Rectal smooth muscle tissue (tissue), 1 donor: Measurements from ENCODE around the gene KIAA0513.

Experiments
- H3K27ac ChIP-seq: one replicate; pipeline ENCODE4 v1.7.0; 2013; ENCODE audit warnings: low read depth, low read length, inconsistent platforms
- H3K27me3 ChIP-seq: one replicate; pipeline ENCODE4 v1.7.0; 2013; ENCODE audit warnings: low read length; ENCODE audit not compliant: control insufficient read depth, insufficient read depth
- H3K36me3 ChIP-seq: one replicate; pipeline ENCODE4 v1.7.0; 2013; ENCODE audit warnings: low read length; ENCODE audit not compliant: control insufficient read depth, insufficient read depth
- H3K4me1 ChIP-seq: one replicate; pipeline ENCODE4 v1.7.0; 2013; ENCODE audit warnings: low read length; ENCODE audit not compliant: control insufficient read depth, insufficient read depth
- H3K4me3 ChIP-seq: one replicate; pipeline ENCODE4 v1.7.0; 2013; ENCODE audit warnings: low read length
- H3K9ac ChIP-seq: one replicate; pipeline ENCODE4 v1.7.0; 2013; ENCODE audit warnings: low read length

The KIAA0513 gene

GRCh38 chr16:85074225-85074914 is 46.8 kb downstream of the KIAA0513 start:
- H3K4me3 ChIP-seq: no peak overlapping the region
- H3K36me3 ChIP-seq: peaks cover 10% of the 10 kb centered on the region
- H3K27me3 ChIP-seq: no peaks in the 10 kb centered on the region
- H3K9ac ChIP-seq: no peak overlapping the region
- H3K4me1 ChIP-seq: no peaks in the 10 kb centered on the region
- H3K27ac ChIP-seq: no peak overlapping the region

GRCh38 chr16:85075236-85075924 is 47.8 kb downstream of the KIAA0513 start:
- no peak overlapping the region for H3K4me3 ChIP-seq
- peaks cover 10% of the 10 kb centered on the region for H3K36me3 ChIP-seq
- H3K4me1 ChIP-seq: no peaks in the 10 kb centered on the region

DNA sequence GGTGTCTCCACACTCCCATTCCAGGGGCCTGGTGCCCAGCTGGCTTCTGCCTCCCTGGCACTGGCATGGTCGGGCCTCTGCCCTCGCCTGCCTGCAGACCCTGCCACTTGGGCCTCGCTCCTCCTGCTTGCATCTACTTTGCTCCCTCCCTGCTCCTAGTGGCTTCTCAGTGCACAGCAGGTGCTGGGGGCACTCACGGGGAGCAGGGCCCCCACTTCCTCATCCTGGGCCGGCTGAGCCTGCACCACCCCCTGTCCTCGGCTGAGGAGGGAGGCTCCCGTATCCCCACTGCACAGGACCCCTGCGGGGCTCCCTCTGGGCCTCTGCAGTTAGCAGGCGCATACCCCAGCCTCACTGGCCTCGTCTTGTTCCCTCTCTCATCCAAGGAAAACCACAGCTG is 49.4 kb downstream of the KIAA0513 start:
- peaks cover 10% of the 10 kb centered on the region for H3K36me3 ChIP-seq
- H3K4me3 ChIP-seq: no peak overlapping the region
- no peaks in the 10 kb centered on the region for H3K27me3 ChIP-seq
- no peak overlapping the region for H3K9ac ChIP-seq
- no peak overlapping the region for H3K27ac ChIP-seq
- no peaks in the 10 kb centered on the region for H3K4me1 ChIP-seq

More at GRCh38 chr16:85075236-85075924, 47.8 kb downstream of the KIAA0513 start:
- Histone ChIP-seq H3K9ac (no peak overlapping the region), H3K27ac (no peak overlapping the region), H3K27me3 (no peaks in the 10 kb centered on the region)

DNA sequence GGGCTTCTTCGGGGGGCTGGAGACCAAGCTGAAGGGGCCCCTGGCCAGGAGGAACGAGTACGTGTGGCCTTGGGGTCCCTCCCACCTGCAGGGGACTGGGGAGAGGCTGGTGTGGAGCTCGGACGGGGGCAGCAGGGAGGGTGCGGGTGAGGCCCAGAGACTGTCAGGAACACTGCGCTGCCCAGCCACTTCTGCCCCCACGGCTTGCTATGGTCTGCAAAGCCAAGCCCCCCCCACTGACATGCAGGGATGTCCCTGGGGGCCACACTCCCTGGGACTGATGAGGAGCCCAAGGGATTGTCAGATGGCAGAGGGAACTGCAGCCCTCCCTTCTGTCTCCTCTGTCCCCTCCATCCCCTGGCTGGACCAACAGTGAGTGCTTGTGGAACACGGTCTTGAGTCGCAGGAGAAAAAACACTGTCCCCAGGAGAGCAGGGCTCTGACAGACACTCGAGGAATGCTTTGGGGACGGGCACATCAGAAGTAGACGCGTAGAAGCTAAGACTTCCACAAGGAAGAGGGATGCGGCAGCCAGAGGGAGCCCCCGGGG is 50.1 kb downstream of the KIAA0513 start:
- Histone ChIP-seq H3K9ac (no peak overlapping the region), H3K36me3 (peaks cover 10% of the 10 kb centered on the region), H3K4me3 (no peak overlapping the region), H3K4me1 (no peaks in the 10 kb centered on the region), H3K27ac (no peak overlapping the region), H3K27me3 (no peaks in the 10 kb centered on the region)

DNA sequence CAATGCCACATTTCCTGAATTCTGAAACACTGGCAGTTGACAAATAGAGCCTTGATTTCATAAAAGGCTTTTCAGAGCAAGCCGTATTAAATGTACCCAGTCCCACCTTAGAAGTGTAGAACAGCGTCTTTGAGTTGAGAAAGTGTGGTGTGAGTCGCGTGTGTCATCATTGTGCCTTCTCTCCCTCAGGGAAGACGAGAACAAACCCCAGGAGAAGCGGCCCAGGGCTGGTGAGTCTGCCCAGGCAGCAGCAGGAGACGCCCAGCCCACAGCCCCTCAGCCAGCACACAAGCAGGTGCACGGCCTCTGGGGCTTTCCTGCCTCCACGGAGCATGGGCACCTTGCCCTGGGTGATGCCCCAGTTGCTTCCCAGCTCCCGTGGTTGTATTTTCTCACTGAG is 50.6 kb downstream of the KIAA0513 start:
- H3K36me3 ChIP-seq: peaks cover 6% of the 10 kb centered on the region
- no peak overlapping the region for H3K27ac ChIP-seq
- no peak overlapping the region for H3K4me3 ChIP-seq
- H3K27me3 ChIP-seq: no peaks in the 10 kb centered on the region
- H3K9ac ChIP-seq: no peak overlapping the region
- no peaks in the 10 kb centered on the region for H3K4me1 ChIP-seq

DNA sequence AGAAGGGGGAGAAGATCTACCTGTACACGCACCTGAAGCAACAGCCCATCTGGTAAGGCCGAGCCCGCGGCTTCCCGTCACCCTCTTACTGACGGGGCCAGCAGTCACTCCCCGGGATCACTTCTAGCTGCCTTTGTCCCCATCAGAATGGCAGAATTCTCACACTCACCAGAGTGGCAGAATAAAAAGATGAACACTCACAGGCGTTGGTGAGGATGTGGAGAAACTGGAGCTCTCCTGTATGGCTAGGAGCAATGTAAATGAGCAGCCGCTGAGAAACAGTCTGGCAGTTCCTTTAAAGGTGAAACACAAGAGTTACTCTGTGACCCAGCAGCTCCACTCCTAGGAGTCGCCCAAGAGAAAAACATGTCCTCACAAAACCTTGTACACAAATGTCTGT is 51.4 kb downstream of the KIAA0513 start:
- no peak overlapping the region for H3K4me3 ChIP-seq
- H3K36me3 ChIP-seq: peaks cover 6% of the 10 kb centered on the region
- H3K27me3 ChIP-seq: no peaks in the 10 kb centered on the region
- no peak overlapping the region for H3K27ac ChIP-seq
- H3K4me1 ChIP-seq: no peaks in the 10 kb centered on the region
- no peak overlapping the region for H3K9ac ChIP-seq

GRCh38 chr16:85079785-85080570 is 52.4 kb downstream of the KIAA0513 start:
- Histone ChIP-seq H3K4me3 (no peak overlapping the region), H3K4me1 (no peaks in the 10 kb centered on the region), H3K27me3 (no peaks in the 10 kb centered on the region), H3K27ac (no peak overlapping the region), H3K9ac (no peak overlapping the region), H3K36me3 (peaks cover 6% of the 10 kb centered on the region)

DNA sequence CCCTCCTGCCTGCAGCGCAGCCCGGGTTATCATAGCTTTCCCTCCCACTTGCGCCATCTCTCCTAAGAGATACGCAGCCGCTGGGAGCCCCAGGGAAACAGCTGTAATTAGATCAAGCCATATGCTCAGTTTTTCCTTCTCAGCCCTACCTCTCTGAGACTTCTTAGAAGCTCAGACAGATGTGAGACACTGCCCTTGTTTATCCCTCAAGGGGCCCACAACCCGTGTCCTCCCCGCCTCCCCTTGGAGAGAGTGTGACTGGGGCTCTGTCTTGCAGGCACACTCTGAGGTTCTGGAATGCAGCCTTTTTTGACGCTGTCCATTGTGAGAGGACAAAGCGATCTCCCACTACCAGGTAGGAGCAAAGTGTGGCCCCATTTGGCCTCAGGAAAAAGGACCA is 53.4 kb downstream of the KIAA0513 start:
- H3K9ac ChIP-seq: no peak overlapping the region
- H3K27me3 ChIP-seq: no peaks in the 10 kb centered on the region
- H3K4me1 ChIP-seq: no peaks in the 10 kb centered on the region
- H3K36me3 ChIP-seq: peaks cover 6% of the 10 kb centered on the region
- no peak overlapping the region for H3K4me3 ChIP-seq
- no peak overlapping the region for H3K27ac ChIP-seq

DNA sequence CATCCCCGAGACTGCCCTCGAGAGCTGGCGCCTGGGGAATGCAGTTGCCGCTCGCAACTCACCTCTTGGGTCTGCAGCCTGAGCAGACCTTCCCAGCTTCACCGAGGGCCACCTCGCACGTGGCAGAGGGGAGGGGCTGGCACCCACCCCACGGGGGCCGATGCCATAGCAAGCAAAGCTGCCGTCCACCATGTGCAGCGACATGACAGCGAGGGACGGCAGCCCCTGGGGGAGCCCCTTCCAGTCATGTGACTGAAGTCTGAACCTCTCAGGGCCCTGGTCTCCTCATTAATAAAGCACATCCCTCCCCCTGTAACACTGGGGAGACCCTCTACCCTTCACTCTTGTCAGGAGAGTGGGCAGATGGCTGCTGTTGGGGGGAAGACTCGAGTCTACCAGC is 54.2 kb downstream of the KIAA0513 start:
- Histone ChIP-seq H3K27ac (no peak overlapping the region), H3K27me3 (no peaks in the 10 kb centered on the region), H3K36me3 (peaks cover 6% of the 10 kb centered on the region), H3K4me1 (no peaks in the 10 kb centered on the region), H3K4me3 (no peak overlapping the region), H3K9ac (no peak overlapping the region)

- Histone ChIP-seq H3K4me1 (no peaks in the 10 kb centered on the region), H3K27ac (no peak overlapping the region), H3K27me3 (no peaks in the 10 kb centered on the region), H3K9ac (no peak overlapping the region), H3K36me3 (peaks cover 6% of the 10 kb centered on the region), H3K4me3 (no peak overlapping the region)
Measured at GRCh38 chr16:85082173-85083050, 54.8 kb downstream of the KIAA0513 start.

- H3K9ac ChIP-seq: no peak overlapping the region
Measured at GRCh38 chr16:85083051-85083639, 55.5 kb downstream of the KIAA0513 start.

More at GRCh38 chr16:85083051-85083639, 55.5 kb downstream of the KIAA0513 start:
- Histone ChIP-seq H3K4me1 (no peaks in the 10 kb centered on the region), H3K27ac (no peak overlapping the region), H3K4me3 (no peak overlapping the region), H3K36me3 (peaks cover 6% of the 10 kb centered on the region), H3K27me3 (no peaks in the 10 kb centered on the region)
